IMR-90 (cell line): ENCODE data around the gene HTR3C. TPM values are rescaled to one million over a fixed set of nuclear protein-coding genes. Genes with fewer than 3 reads are reported as not detected.

Experiments used
- ATAC-seq: fragments of 200-7000 bp; cut with Tn5 transposase; 2 replicates; pipeline ENCODE4 v1.9.1; 2020; ENCODE audit warnings: low read depth, mild to moderate bottlenecking, moderate library complexity
- BruUV-seq: library from RNA; stranded (reverse); fragments of 400-500 nt; replicated peaks from 2 replicates; lab custom pipeline; 2021; lab: Mats Ljungman, UMichigan
- CTCF ChIA-PET: fragments of 300-600 bp; formaldehyde crosslinking; extraction: SDS; loops from one replicate; lab custom pipeline; 2021; ENCODE audit warnings: antibody characterized with exemption; lab: Yijun Ruan, JAX
- POLR2A ChIA-PET: fragments of 300-600 bp; sonication (Branson Sonifier 250); formaldehyde crosslinking; loops from one replicate; lab custom pipeline; 2022; ENCODE audit warnings: antibody characterized with exemption; ENCODE audit not compliant: unreplicated experiment; lab: Charles Lee
- DNase-seq: peaks from one replicate; pipeline ENCODE4 v3.0.0; 2013
- H2AFZ ChIP-seq: replicated peaks from 2 replicates; pipeline ENCODE3; 2013; ENCODE audit warnings: low read length, mild to moderate bottlenecking; ENCODE audit not compliant: poor library complexity
- H2AK5ac ChIP-seq: 2 replicates; pipeline ENCODE4 v1.6.1; 2013; ENCODE audit warnings: low read depth, low read length, inconsistent platforms
- H2AK9ac ChIP-seq: replicated peaks from 2 replicates; pipeline ENCODE3; 2013; ENCODE audit warnings: mild to moderate bottlenecking, low read depth, low read length, moderate library complexity; ENCODE audit not compliant: poor library complexity
- H2BK120ac ChIP-seq: 2 replicates; pipeline ENCODE4 v1.6.1; 2013; ENCODE audit warnings: low read depth, low read length, inconsistent platforms
- H2BK15ac ChIP-seq: 3 replicates; pipeline ENCODE4 v1.6.1; 2013; ENCODE audit warnings: low read depth, low read length, inconsistent platforms
- H2BK20ac ChIP-seq: 2 replicates; pipeline ENCODE4 v1.6.1; 2013; ENCODE audit warnings: low read depth, mild to moderate bottlenecking, inconsistent platforms, low read length, moderate library complexity
- H2BK5ac ChIP-seq: 2 replicates; pipeline ENCODE4 v1.6.1; 2013; ENCODE audit warnings: mild to moderate bottlenecking, low read depth, low read length, inconsistent platforms; ENCODE audit not compliant: poor library complexity, severe bottlenecking
- H3K14ac ChIP-seq: replicated peaks from 2 replicates; pipeline ENCODE4 v1.6.1; 2013; ENCODE audit warnings: low read depth, low read length, inconsistent platforms
- H3K18ac ChIP-seq: 2 replicates; pipeline ENCODE4 v1.6.1; 2013; ENCODE audit warnings: low read depth, low read length, control low read depth
- H3K23ac ChIP-seq: 2 replicates; pipeline ENCODE4 v1.6.1; 2013; ENCODE audit warnings: low read depth, low read length, inconsistent platforms
- H3K27ac ChIP-seq: 2 replicates; pipeline ENCODE4 v1.5.1; 2013; ENCODE audit warnings: mild to moderate bottlenecking, control low read depth, low read length; ENCODE audit not compliant: insufficient read depth
- H3K27me3 ChIP-seq: 2 replicates; pipeline ENCODE4 v1.6.1; 2013; ENCODE audit warnings: low read length; ENCODE audit not compliant: control insufficient read depth, insufficient read depth
- H3K36me3 ChIP-seq: 2 replicates; pipeline ENCODE4 v1.6.1; 2013; ENCODE audit warnings: low read length, mixed read lengths; ENCODE audit not compliant: control insufficient read depth, insufficient read depth
- H3K4ac ChIP-seq: 2 replicates; pipeline ENCODE4 v1.6.1; 2013; ENCODE audit warnings: low read depth, low read length, inconsistent platforms
- H3K4me1 ChIP-seq: 2 replicates; pipeline ENCODE4 v1.6.1; 2013; ENCODE audit warnings: low read length, mixed read lengths; ENCODE audit not compliant: control insufficient read depth, insufficient read depth
- H3K4me2 ChIP-seq: 2 replicates; pipeline ENCODE4 v1.6.1; 2013; ENCODE audit warnings: low read depth, mild to moderate bottlenecking, control low read depth, low read length, moderate library complexity
- H3K4me3 ChIP-seq: 2 replicates; pipeline ENCODE4 v1.5.1; 2013; ENCODE audit warnings: low read depth, mild to moderate bottlenecking, control low read depth, low read length, moderate library complexity; ENCODE audit not compliant: insufficient read depth
- H3K56ac ChIP-seq: 2 replicates; pipeline ENCODE4 v1.6.1; 2013; ENCODE audit warnings: low read length, inconsistent platforms; ENCODE audit not compliant: insufficient read depth; ENCODE audit errors: extremely low read depth
- H3K79me1 ChIP-seq, 2 experiments: 2 replicates each; pipeline ENCODE4 v1.6.1; 2013; ENCODE audit warnings: low read length in 2 of 2, inconsistent platforms in 1 of 2, low read depth in 1 of 2
- H3K9ac ChIP-seq: 2 replicates; pipeline ENCODE4 v1.6.1; 2013; ENCODE audit warnings: low read depth, low read length, control low read depth
- H3K9me1 ChIP-seq: 2 replicates; pipeline ENCODE4 v1.6.1; 2013; ENCODE audit warnings: low read length, inconsistent platforms; ENCODE audit not compliant: insufficient read depth
- H3K9me3 ChIP-seq: 2 replicates; pipeline ENCODE4 v1.6.1; 2013; ENCODE audit warnings: low read length; ENCODE audit not compliant: control insufficient read depth, insufficient read depth
- H4K20me1 ChIP-seq: 2 replicates; pipeline ENCODE4 v1.6.1; 2013; ENCODE audit warnings: low read length, inconsistent platforms; ENCODE audit not compliant: insufficient read depth
- H4K5ac ChIP-seq: 2 replicates; pipeline ENCODE4 v1.6.1; 2013; ENCODE audit warnings: mild to moderate bottlenecking, low read depth, low read length, control low read depth
- H4K8ac ChIP-seq, 2 experiments: 2 replicates each; pipeline ENCODE4 v1.6.1; 2013; ENCODE audit warnings: low read depth in 2 of 2, low read length in 2 of 2, control low read depth in 1 of 2, inconsistent platforms in 1 of 2
- H4K91ac ChIP-seq: 2 replicates; pipeline ENCODE4 v1.6.1; 2013; ENCODE audit warnings: low read depth, low read length, inconsistent platforms; ENCODE audit not compliant: insufficient read depth
- CHD1 ChIP-seq: IDR thresholded peaks from 2 replicates; pipeline ENCODE4 v1.6.1; 2012; ENCODE audit warnings: low read depth, low read length, improper control_type of control experiment
- FOS ChIP-seq: fragments of 150-350 bp; IDR thresholded peaks from 2 replicates; pipeline ENCODE4 v1.6.1; 2016; ENCODE audit warnings: low read depth, low read length
- MAFK ChIP-seq: IDR thresholded peaks from 2 replicates; pipeline ENCODE4 v1.6.1; 2012; ENCODE audit warnings: low read depth, low read length, improper control_type of control experiment
- NFE2L2 ChIP-seq: fragments of 150-350 bp; IDR thresholded peaks from 2 replicates; pipeline ENCODE4 v1.6.1; 2016; ENCODE audit warnings: low read depth, mild to moderate bottlenecking, low read length
- POLR2A ChIP-seq: IDR thresholded peaks from 2 replicates; pipeline ENCODE4 v1.6.1; 2012; ENCODE audit warnings: mild to moderate bottlenecking, low read depth, low read length
- RCOR1 ChIP-seq: IDR thresholded peaks from 2 replicates; pipeline ENCODE4 v1.6.1; 2012; ENCODE audit warnings: mild to moderate bottlenecking, low read length, improper control_type of control experiment; ENCODE audit not compliant: insufficient replicate concordance
- WGBS, 2 experiments: methylation state at CpG; one replicate each; pipeline versions ENCODE4 v1.1.5 to v1.1.7; 2013; ENCODE audit warnings: missing lambda C conversion rate in 2 of 2; ENCODE audit not compliant: insufficient read length in 1 of 2; ENCODE audit errors: extremely low coverage in 2 of 2; 5-methylcytosine and 5-hydroxymethylcytosine counted together
- dilution Hi-C: fragments of 300-500 bp; cut with HindIII; formaldehyde crosslinking; loops from one replicate; pipeline ENCODE4 v1.14.3; 2018; ENCODE audit warnings: low sequenced_read_pairs; ENCODE audit not compliant: unreplicated experiment
- in situ Hi-C: fragments of 300-500 bp; cut with MboI; formaldehyde crosslinking; loops from 3 replicates; pipeline ENCODE4 v1.14.3; 2019; ENCODE audit warnings: low sequenced_read_pairs, inconsistent platforms, mixed read lengths
- intact Hi-C: fragments of 100-400 bp; cut with micrococcal nuclease; formaldehyde crosslinking; loops from 2 replicates; pipeline ENCODE4 v1.10.0; 2022
- polyA plus RNA-seq, 3 experiments: library from polyadenylated mRNA; depleted of rRNA; stranded (reverse); fragments of >200 nt; gene quantifications; 2 replicates each; pipeline ENCODE4 v1.2.3, GENCODE V29; 2012; ENCODE audit warnings: low replicate concordance in 1 of 3
- total RNA-seq: library from RNA; depleted of rRNA; stranded (reverse); fragments of >200 nt; gene quantifications from 2 replicates; pipeline ENCODE4 v1.2.3, GENCODE V29; 2012
- TF ChIP-seq, protein P1 (sequence below): fragments of 150-350 bp; IDR thresholded peaks from 2 replicates; pipeline ENCODE4 v1.6.1; 2016; ENCODE audit warnings: low read depth, mild to moderate bottlenecking, low read length, moderate library complexity, borderline replicate concordance
- TF ChIP-seq, protein P2 (sequence below): conservative IDR thresholded peaks from 2 replicates; pipeline ENCODE4 v1.5.1; 2012; ENCODE audit warnings: mild to moderate bottlenecking, low read depth, low read length, improper control_type of control experiment
- TF ChIP-seq, protein P3 (sequence below): fragments of 150-350 bp; IDR thresholded peaks from 2 replicates; pipeline ENCODE4 v1.6.1; 2017; ENCODE audit warnings: mild to moderate bottlenecking, antibody characterized with exemption, low read length, low read depth

HTR3C gene
- total and polyA plus RNA-seq, 2 of the 4 experiments (the other 2 are of a cell fraction), result not detected

DNA sequence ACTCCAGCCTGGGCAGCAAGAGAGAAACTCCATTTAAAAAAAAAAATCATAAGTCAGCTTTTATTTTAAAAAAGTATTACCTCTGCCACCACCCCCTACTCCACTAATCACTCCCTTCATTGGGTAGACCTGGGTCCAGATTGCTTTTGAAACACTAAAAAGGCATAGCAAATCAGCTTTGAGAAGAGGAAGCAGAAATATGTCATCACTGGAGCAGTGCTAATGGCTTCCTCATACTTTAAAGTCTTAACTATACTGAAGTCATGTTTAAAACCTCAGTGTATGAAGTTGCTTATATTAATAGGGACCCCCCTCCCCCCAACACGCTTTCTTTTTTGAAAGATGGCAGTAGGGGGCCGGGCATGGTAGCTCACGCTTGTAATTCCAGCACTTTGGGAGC is 22.3 kb upstream of the HTR3C start:
- dilution Hi-C loops (no loop called here), in situ Hi-C loops (no loop called here), intact Hi-C loops (no loop called here)
- H3K9me3 ChIP-seq, result no peaks in the 10 kb centered on the region
- no peaks in the 10 kb centered on the region for H3K36me3 ChIP-seq
- DNase-seq (no peak), ATAC-seq (no peak)
- H2BK15ac ChIP-seq, result no peak overlapping the region
- no peaks in the 10 kb centered on the region for H4K20me1 ChIP-seq
- TF ChIP-seq CHD1, result no peak
- TF ChIP-seq, protein P1, sequence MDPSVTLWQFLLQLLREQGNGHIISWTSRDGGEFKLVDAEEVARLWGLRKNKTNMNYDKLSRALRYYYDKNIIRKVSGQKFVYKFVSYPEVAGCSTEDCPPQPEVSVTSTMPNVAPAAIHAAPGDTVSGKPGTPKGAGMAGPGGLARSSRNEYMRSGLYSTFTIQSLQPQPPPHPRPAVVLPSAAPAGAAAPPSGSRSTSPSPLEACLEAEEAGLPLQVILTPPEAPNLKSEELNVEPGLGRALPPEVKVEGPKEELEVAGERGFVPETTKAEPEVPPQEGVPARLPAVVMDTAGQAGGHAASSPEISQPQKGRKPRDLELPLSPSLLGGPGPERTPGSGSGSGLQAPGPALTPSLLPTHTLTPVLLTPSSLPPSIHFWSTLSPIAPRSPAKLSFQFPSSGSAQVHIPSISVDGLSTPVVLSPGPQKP, result no peak
- no peak for TF ChIP-seq MAFK
- TF ChIP-seq RCOR1, result no peak
- TF ChIP-seq POLR2A, result no peak
- TF ChIP-seq, protein P2, sequence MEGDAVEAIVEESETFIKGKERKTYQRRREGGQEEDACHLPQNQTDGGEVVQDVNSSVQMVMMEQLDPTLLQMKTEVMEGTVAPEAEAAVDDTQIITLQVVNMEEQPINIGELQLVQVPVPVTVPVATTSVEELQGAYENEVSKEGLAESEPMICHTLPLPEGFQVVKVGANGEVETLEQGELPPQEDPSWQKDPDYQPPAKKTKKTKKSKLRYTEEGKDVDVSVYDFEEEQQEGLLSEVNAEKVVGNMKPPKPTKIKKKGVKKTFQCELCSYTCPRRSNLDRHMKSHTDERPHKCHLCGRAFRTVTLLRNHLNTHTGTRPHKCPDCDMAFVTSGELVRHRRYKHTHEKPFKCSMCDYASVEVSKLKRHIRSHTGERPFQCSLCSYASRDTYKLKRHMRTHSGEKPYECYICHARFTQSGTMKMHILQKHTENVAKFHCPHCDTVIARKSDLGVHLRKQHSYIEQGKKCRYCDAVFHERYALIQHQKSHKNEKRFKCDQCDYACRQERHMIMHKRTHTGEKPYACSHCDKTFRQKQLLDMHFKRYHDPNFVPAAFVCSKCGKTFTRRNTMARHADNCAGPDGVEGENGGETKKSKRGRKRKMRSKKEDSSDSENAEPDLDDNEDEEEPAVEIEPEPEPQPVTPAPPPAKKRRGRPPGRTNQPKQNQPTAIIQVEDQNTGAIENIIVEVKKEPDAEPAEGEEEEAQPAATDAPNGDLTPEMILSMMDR, result no peak
- TF ChIP-seq NFE2L2, result no peak
- TF ChIP-seq, protein P3, sequence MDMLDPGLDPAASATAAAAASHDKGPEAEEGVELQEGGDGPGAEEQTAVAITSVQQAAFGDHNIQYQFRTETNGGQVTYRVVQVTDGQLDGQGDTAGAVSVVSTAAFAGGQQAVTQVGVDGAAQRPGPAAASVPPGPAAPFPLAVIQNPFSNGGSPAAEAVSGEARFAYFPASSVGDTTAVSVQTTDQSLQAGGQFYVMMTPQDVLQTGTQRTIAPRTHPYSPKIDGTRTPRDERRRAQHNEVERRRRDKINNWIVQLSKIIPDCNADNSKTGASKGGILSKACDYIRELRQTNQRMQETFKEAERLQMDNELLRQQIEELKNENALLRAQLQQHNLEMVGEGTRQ, result no peak
- no peak for TF ChIP-seq FOS
- no peak overlapping the region for H3K4me3 ChIP-seq
- no peak overlapping the region for H2AFZ ChIP-seq
- H2BK20ac ChIP-seq, result no peak overlapping the region
- ChIA-PET POLR2A (no interaction called here), CTCF (interaction anchor here (1.2 to 1.4 kb wide), 2 partner anchors 10 to 13 kb away, joined by 4 read pairs; partner anchors contain the start of gene ABCC5)
- H3K9ac ChIP-seq, result no peak overlapping the region
- no TSS peak for BruUV-seq
- no peak overlapping the region for H3K4me2 ChIP-seq
- H3K27me3 ChIP-seq, result peaks cover 20% of the 10 kb centered on the region
- no peak overlapping the region for H3K56ac ChIP-seq
- H2AK9ac ChIP-seq, result no peak overlapping the region
- H3K79me1 ChIP-seq, result no peaks in the 10 kb centered on the region
- no peak overlapping the region for H4K5ac ChIP-seq
- no peak overlapping the region for H2BK5ac ChIP-seq
- no CpG with 5 or more reads among the region's 3 CpGs for WGBS, 2 experiments
- H3K18ac ChIP-seq, result no peak overlapping the region
- no peak overlapping the region for H3K4ac ChIP-seq
- H2BK120ac ChIP-seq, result no peak overlapping the region
- H3K4me1 ChIP-seq, result no peaks in the 10 kb centered on the region
- no peak overlapping the region for H3K14ac ChIP-seq
- H3K9me1 ChIP-seq, result no peaks in the 10 kb centered on the region
- no peak overlapping the region for H4K8ac ChIP-seq
- no peak overlapping the region for H2AK5ac ChIP-seq
- no peak overlapping the region for H3K27ac ChIP-seq
- H4K91ac ChIP-seq, result no peak overlapping the region
- H3K23ac ChIP-seq, result no peak overlapping the region
